HCT116 (cell line): ENCODE results near the gene AGL.

Source experiments
- EGR1 ChIP-seq: IDR thresholded peaks from 2 replicates; pipeline ENCODE4 v1.6.1; 2012; ENCODE audit warnings: low read depth
- JUND ChIP-seq: IDR thresholded peaks from 2 replicates; pipeline ENCODE4 v1.6.1; 2012
- POLR2A ChIP-seq: IDR thresholded peaks from 2 replicates; pipeline ENCODE4 v1.7.0; 2011; ENCODE audit warnings: borderline replicate concordance; ENCODE audit not compliant: insufficient read depth, insufficient read length; ENCODE audit errors: extremely low read depth
- TCF7L2 ChIP-seq: IDR thresholded peaks from 2 replicates; pipeline ENCODE4 v1.7.0; 2011; ENCODE audit warnings: borderline replicate concordance, inconsistent platforms; ENCODE audit not compliant: insufficient read depth, insufficient read length; ENCODE audit errors: extremely low read depth

DNA sequence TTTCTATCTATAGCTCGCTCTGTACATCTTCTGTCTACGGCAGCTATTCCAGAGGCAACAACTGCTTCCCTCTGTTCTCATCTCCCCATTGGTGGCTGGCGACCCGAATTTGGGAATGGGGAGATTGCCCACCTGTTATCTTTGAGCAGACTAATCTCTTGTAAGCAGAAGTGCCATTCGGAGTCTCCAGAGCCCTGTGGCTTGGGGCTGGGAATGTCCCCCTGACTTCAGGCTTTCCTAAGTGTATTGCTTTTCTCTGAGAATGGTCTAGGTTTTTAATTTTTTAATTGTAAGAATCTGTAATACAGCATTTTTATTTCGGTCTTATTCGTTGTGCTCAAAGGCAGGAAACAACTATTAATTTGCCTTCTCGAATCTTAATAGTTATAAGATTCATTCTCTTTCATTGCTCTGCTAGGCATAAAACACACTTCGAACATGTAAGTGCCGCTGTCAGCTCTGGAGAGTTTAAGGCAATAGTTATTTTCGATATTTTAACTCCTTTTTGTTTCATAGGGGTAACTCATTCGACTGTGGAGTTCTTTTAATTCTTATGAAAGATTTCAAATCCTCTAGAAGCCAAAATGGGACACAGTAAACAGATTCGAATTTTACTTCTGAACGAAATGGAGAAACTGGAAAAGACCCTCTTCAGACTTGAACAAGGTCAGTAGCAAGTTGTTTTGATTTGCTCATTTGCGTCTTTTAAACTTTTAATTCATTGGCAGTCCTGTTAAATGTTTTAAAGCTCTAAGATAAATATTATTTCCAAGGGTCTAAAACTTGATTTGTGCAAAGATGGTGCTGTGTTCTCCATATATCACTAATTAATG lies 514 bp downstream of the AGL start:
- no peak for TF ChIP-seq EGR1
- no peak for TF ChIP-seq POLR2A
- TF ChIP-seq JUND, result no peak
- no peak for TF ChIP-seq TCF7L2
